Panc1 (cell line): ENCODE results near the gene RASSF4. TPM values are rescaled to one million over a fixed set of nuclear protein-coding genes. Genes with fewer than 3 reads are reported as not detected.

Experiments
- ATAC-seq: fragments of 200-7000 bp; cut with Tn5 transposase; 2 replicates; pipeline ENCODE4 v1.9.1; 2020; ENCODE audit warnings: mild to moderate bottlenecking, moderate library complexity
- BruUV-seq: library from RNA; stranded (reverse); fragments of 400-500 nt; replicated peaks from 2 replicates; lab custom pipeline; 2021; lab: Mats Ljungman, UMichigan
- CTCF ChIA-PET: fragments of 300-600 bp; sonication (Branson Sonifier 250); formaldehyde crosslinking; loops from one replicate; lab custom pipeline; 2022; ENCODE audit warnings: antibody characterized with exemption; lab: Charles Lee
- POLR2A ChIA-PET: fragments of 300-600 bp; sonication (Branson Sonifier 250); formaldehyde crosslinking; loops from one replicate; lab custom pipeline; 2022; ENCODE audit warnings: antibody characterized with exemption; lab: Charles Lee
- DNase-seq: peaks from one replicate; pipeline ENCODE4 v3.0.0-alpha.2; 2010; ENCODE audit warnings: low read depth, low spot score
- H3K27ac ChIP-seq: 2 replicates; pipeline ENCODE4 v1.5.1; 2011; ENCODE audit warnings: mild to moderate bottlenecking, low read length, inconsistent platforms
- H3K27me3 ChIP-seq: fragments of 200-500 bp; sonication (Bioruptor generic); 2 replicates; pipeline ENCODE4 v1.6.0; 2014; ENCODE audit warnings: low read length, inconsistent platforms; ENCODE audit not compliant: control insufficient read depth, insufficient read depth
- H3K36me3 ChIP-seq: fragments of 200-500 bp; sonication (Bioruptor generic); 2 replicates; pipeline ENCODE4 v1.5.1; 2014; ENCODE audit warnings: inconsistent platforms, mild to moderate bottlenecking, low read length, moderate library complexity; ENCODE audit not compliant: control insufficient read depth, insufficient read depth
- H3K4me1 ChIP-seq: 2 replicates; pipeline ENCODE4 v1.5.1; 2011; ENCODE audit warnings: inconsistent platforms, mild to moderate bottlenecking, low read length, moderate library complexity; ENCODE audit not compliant: control insufficient read depth, insufficient read depth
- H3K4me3 ChIP-seq, 2 experiments: 2 replicates each; pipeline ENCODE4 v1.5.1; 2011 to 2012; ENCODE audit warnings: low read depth in 2 of 2, low read length in 2 of 2, mild to moderate bottlenecking in 2 of 2, inconsistent platforms in 1 of 2, moderate library complexity in 1 of 2
- H3K9me3 ChIP-seq: fragments of 200-500 bp; sonication (Bioruptor generic); 2 replicates; pipeline ENCODE4 v1.5.1; 2014; ENCODE audit warnings: low read depth, mild to moderate bottlenecking, inconsistent platforms, low read length, moderate library complexity; ENCODE audit not compliant: control insufficient read depth, insufficient read depth
- CTCF ChIP-seq: fragments of 450-650 bp; IDR thresholded peaks from 2 replicates; pipeline ENCODE4 v1.5.1; 2017; ENCODE audit warnings: mild to moderate bottlenecking
- POLR2AphosphoS5 ChIP-seq: IDR thresholded peaks from 2 replicates; pipeline ENCODE4 v1.6.1; 2012; ENCODE audit warnings: mild to moderate bottlenecking, low read depth, low read length, moderate library complexity
- REST ChIP-seq, 2 experiments: IDR thresholded peaks; 2 replicates each; pipeline ENCODE4 v1.6.1; 2011 to 2012; ENCODE audit warnings: low read depth in 2 of 2, control low read depth in 1 of 2, low read length in 1 of 2, mild to moderate bottlenecking in 1 of 2, moderate library complexity in 1 of 2; ENCODE audit not compliant: insufficient read depth in 1 of 2
- SIN3A ChIP-seq: IDR thresholded peaks from 2 replicates; pipeline ENCODE4 v1.6.1; 2012; ENCODE audit warnings: low read depth, mild to moderate bottlenecking, low read length, moderate library complexity, borderline replicate concordance; ENCODE audit not compliant: insufficient read depth
- TCF7L2 ChIP-seq: IDR thresholded peaks from 2 replicates; pipeline ENCODE4 v1.6.1; 2011; ENCODE audit warnings: mild to moderate bottlenecking, low read depth, low read length, inconsistent platforms
- in situ Hi-C: cut with HindIII; loops from 2 replicates; pipeline ENCODE4 v1.10.0; 2016; ENCODE audit warnings: low sequenced_read_pairs, low pct_unique_long_range_greater_than_20kb
- intact Hi-C: fragments of 100-400 bp; cut with micrococcal nuclease; formaldehyde crosslinking; loops from one replicate; pipeline ENCODE4 v1.10.0; 2022; ENCODE audit not compliant: unreplicated experiment
- total RNA-seq: library from RNA; stranded (reverse); gene quantifications from one replicate; pipeline ENCODE4 v1.2.1, GENCODE V29; 2021; ENCODE audit not compliant: unreplicated experiment

The RASSF4 gene
- total RNA-seq, 1 experiment from 2014 or later = 13.9 TPM

- no peak for DNase-seq
- intact Hi-C loops = no loop called here
- CTCF ChIA-PET = no interaction called here
Observed at GRCh38 chr10:44956226-44956625, 3.4 kb upstream of the RASSF4 start.

More at GRCh38 chr10:44956226-44956625, 3.4 kb upstream of the RASSF4 start:
- H3K4me3 ChIP-seq = no peak overlapping the region
- no peaks in the 10 kb centered on the region for H3K36me3 ChIP-seq
- in situ Hi-C loops = no loop called here
- no peak overlapping the region for H3K27ac ChIP-seq
- no TSS peak for BruUV-seq
- H3K9me3 ChIP-seq = no peaks in the 10 kb centered on the region
- POLR2A ChIA-PET = no interaction called here
- H3K27me3 ChIP-seq = no peaks in the 10 kb centered on the region
- ATAC-seq = no peak
- peaks cover 25% of the 10 kb centered on the region for H3K4me1 ChIP-seq
- TF ChIP-seq TCF7L2 (no peak), CTCF (no peak), SIN3A (no peak), REST (IDR thresholded peaks at IDR 0.05; ENCODE audit: insufficient read depth in 1 of 2, low read depth in 2 of 2, low read length in 1 of 2) (no peak), POLR2AphosphoS5 (no peak)
